Activated T-helper 1 cell treated with Interleukin-2 at 50 U/mL for 16 hours (primary cell): ENCODE data around the gene TRIM44.
"Not testable (repeated sequence)": the region's sequence is repeated elsewhere in the genome, so short reads cannot be mapped to it uniquely, and the experiment has no call there.

Source experiments
- DNase-seq: peaks from one replicate; pipeline ENCODE4 v3.0.0-alpha.2; 2020; ENCODE audit warnings: low read depth

The TRIM44 gene

DNA sequence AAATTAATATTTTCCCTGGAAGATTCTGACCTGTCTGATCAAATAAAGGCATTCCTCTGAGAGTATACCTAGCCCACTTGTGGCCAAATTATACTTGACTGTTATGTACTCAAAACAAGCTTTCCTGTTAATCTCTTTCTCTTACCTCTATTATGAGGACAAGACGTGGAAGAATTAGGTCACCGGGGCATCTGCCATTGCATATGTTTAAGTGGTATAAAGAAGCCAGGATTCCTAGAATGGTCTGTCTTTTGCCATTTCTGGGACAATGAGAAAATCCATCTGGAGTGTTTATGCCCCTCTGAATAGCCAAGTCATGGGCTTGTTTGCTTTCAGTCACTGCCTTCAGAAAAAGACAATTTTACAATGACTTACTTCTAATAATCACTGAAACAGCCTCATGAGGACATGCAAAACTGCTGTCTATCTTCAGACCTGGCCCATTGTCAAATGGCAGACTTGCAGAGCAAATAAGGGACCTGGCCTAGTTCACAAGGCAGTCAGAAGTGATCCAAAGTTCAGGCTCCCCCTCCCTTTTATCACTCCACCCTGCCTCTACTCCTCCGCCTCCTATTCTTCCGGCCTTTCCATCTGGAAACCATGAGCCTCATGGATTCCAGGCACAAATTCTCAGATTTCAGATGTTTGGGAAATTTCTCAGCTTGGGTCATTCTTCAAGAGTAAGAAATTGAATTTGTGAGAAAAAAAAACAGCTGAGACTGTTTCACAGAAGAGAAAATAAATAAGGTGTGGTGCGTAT lies 153.2 kb downstream of the TRIM44 start:
- no peak for DNase-seq

DNA sequence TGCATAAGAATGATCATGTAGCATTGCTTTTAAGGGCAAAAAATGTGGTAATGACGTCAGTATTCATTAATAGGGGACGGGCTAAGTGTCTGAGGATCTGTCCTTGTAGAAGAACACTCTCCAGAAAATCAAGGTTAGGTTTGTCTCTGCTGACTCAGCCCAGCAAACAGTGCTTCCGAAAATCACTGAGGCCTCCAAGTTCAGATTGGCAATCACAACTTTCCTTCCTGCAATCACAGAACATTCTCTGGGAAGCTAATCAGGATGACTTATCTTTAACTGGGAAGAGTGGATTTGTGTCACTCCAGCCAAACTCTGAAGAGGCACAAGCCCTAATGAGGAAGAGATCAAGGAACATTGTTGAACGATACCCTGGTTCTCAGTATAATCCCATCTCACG lies 158.0 kb downstream of the TRIM44 start:
- no peak for DNase-seq

- DNase-seq = no peak
These were observed 160.4 kb downstream of the TRIM44 start for GRCh38 chr11:35822815-35823495.

DNA sequence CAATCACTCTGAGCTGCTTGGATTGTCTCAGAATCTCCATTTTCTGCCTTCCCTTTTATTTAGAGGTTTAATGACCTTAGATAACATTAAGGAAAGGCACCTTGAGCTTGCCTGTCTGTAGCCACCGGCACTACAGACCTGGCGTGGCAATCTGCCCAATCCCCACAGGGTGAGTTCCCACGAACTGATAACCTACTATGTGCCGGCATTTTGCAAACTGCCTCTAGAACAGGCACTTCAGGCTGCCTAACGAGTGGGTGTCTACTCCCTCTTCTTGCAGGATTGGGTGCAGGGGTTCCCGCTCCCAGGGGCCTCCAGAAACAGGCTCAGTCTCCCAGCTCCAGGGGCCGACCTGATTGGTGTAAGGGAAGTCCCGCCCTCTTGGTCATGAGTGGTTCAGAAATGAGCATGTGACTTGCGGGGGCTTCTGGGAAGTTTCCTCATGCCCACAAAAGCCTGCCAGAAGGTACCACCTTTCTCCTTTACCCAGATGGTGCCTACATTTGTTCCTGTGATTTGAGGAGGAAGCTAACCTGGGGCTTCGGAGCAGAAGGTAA lies 161.2 kb downstream of the TRIM44 start:
- DNase-seq = no peak

DNA sequence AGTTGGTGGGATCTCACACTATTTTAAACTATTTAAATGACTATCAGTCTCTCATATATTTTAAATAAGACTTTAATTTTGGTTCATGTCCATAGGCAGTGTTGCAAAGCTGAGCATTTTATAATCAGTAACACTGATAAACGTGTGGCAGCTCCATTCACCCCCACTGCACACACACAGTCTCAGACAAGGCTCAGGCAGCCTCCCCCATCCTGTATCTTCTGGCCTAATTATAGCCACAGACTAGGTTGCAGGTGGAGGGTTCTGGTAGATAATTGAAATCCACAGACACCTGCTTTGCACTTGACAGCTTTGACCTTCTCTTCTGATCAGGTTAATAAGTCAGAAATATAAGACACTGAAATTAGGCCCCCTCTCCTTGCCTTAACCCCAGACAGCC lies 162.8 kb downstream of the TRIM44 start:
- DNase-seq = no peak

- no peak for DNase-seq
These were observed 163.4 kb downstream of the TRIM44 start for GRCh38 chr11:35826006-35826405.

GRCh38 chr11:35826949-35827348 lies 164.4 kb downstream of the TRIM44 start:
- no peak for DNase-seq

DNA sequence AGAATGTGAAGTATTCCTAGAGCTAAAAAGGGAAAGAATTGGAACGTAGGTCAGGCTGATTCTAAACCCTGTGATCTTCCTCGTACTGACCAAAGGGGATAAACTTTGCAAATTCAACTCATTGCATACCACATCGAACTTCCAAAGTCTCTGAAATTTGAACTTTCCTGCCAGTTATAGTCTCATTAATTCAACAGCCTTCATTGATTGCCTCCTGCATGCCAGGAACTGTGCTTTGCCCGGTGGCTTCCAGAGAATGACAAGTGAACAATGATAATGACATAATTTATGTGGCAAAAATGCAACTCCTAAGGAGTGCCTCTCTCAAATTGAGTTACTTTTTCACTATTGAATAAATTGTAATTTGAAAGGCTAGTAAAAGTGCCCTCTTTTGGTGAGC lies 173.6 kb downstream of the TRIM44 start:
- no peak for DNase-seq

DNA sequence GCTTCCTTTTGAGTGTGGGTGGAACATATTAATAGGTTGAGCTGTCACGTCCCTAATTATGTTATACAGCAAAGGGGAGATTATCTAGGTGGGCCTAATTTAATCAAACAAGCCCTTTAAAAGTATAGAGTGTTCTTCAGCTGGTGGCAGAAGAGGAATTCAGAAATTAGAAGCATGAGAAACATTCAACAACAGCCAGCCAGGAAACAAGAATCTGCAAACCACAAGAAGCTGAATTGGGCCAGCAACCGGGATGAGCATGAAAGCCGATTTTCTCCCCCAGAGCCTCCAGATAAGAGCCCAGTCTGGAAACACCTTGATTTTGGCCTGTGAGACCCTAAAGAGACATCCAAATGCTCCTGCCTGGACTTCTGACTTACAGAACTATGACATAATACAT lies 175.5 kb downstream of the TRIM44 start:
- no peak for DNase-seq

- DNase-seq = not testable (repeated sequence)
These were observed 176.3 kb downstream of the TRIM44 start for GRCh38 chr11:35838697-35839367.

DNA sequence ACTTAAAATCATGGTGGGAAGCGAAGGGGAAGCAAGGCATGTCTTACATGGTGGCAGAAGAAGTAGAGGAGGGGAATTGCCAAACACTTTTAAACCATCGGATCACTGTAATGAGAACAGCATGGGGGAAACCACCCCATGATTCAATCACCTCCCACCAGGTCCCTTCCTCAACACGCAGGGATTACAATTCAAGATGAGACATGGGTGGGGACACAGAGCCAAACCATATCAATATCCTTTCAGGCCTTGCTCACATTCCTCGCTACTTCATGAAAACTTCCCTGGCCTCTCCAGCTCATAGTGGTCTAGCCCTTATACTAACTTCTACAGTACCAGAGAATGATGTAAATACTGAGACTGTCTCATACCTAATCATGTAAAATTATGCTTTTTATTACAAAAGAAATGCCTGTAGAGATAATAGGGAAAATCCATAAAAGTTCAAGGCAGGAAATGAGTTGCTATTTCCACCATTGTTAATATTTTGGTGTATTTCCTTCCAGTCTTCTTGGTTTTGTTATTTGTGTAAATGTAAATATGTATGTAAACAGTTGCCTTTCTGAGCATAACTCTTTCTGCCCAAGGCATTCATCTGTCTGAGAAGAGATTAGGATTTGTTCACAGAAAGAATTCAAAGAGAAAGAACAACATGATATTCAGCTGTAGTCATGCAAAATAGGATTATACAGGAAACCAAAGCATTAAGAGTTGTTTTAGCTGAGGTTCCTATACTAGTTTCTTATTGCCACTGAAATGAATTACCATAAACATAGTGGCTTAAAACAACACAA lies 177.0 kb downstream of the TRIM44 start:
- DNase-seq = no peak

DNA sequence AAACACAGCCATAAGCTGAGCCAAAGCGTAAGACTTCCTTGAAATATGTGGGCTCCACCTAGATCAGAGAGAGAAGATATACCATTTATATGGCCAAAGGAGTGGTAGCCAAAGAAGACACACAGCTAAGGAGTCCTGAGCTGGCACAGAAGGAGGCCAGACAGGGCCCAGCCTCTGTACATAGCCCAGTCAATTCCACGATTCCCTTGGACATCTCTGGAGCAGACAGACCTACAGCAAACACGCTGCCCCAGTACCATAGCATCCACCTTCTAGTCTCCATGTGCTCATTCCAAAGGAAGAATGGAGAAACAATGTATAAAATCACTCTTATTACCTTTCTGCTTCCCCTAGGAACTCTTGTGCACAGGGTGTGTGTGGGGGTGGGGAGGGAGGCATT lies 179.2 kb downstream of the TRIM44 start:
- no peak for DNase-seq

- DNase-seq = no peak
These were observed 180.4 kb downstream of the TRIM44 start for GRCh38 chr11:35842958-35843357.

DNA sequence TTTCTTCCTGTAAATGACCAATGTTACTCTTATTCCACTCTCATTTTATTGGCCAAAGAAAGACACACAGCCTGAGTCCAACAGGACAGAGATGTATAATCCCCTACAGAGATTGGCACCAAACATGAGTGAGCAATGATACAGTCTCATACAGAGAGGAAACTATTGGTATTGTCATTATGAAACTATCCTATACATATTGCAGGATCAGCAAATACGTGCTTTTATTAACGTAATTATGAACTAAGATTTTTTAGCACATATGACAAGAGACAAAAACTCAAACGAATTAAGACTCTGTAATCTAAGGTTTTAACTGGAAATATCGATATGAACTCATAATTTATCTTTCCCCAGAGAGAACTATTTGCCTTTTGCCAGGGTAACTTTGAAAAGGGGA lies 182.0 kb downstream of the TRIM44 start:
- no peak for DNase-seq

GRCh38 chr11:35845860-35846259 lies 183.3 kb downstream of the TRIM44 start:
- DNase-seq = no peak

- DNase-seq = no peak
These were observed 184.3 kb downstream of the TRIM44 start for GRCh38 chr11:35846874-35847273.

DNA sequence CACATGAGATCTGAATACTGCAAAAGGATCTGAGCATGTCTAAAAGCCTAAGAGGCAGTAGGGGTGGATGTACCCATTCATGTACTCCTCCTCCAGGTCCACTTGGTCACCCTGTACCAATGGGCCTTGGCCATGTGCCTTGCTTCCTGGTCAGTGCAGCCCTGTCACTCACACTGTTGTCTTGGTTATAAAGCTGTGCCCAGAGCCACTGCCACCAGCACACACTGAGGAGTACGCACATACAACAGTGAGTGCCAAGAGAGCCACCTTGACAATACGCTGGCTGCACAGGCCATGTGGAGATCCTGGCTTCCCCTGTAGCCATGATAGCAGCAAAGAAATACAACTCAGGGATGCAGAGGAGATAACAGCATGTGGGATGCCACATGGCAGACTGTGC lies 184.9 kb downstream of the TRIM44 start:
- DNase-seq = no peak

DNA sequence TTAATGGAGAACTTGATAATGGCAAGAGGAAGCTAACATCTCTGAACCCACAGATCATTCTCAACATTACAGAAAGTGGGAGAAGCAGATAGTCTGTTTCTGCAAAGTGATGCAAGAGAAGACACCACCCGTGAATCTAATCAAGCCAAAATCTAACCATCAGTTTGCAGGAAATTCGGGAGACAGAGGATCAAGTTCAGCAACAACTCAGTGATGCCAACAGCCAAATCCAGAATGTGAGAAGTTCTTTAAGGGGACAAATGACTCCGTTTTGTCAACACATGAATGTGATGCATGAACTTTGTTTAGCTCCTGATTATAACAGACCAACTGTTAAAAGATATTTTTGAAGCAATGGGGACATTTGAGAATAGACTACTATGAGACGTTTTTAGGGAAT lies 186.0 kb downstream of the TRIM44 start:
- no peak for DNase-seq

GRCh38 chr11:35850191-35850590 lies 187.6 kb downstream of the TRIM44 start:
- no peak for DNase-seq

DNA sequence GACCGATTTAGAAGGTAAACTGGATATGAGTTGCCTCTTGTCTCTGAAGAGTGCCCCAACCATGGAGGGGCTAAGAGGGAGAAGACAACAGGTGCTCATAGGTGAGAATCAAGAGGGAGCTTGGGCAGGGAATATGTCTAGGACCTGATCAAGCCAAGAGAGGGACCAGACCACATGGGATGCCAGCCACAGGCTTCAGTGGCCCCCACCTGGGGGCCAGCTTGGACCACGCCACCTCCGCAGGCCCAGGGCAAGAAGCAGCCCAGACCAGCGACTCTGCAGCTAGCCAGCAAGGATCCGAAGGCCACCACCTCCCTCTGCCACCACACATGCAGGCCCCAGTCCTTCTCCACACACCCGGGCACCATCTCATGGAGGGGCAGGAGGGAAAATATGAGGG lies 188.8 kb downstream of the TRIM44 start:
- DNase-seq = no peak

GRCh38 chr11:35852056-35852455 lies 189.5 kb downstream of the TRIM44 start:
- DNase-seq = no peak

DNA sequence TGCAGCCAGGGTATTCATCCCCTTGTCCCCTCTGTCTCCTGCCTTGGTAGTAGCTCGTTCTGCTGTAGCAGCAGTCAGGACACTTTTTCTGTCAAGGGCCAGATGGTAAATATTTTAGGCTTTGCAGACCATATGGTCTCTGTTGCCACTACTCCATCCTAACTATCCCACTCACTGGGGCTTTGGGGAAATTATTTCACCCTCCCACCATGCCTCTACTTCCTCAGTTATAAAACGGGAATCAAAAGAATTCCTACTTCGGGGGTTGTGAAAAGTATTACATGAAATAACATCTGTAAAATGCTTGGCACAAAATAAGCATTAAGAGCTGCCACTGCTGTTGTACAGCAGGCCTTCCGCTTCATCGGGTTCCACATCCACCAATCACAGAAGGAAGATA lies 191.4 kb downstream of the TRIM44 start:
- DNase-seq = no peak
